Lower leg skin (tissue), 4 donors: ENCODE data around the gene MT1H. TPM values are rescaled to one million over a fixed set of nuclear protein-coding genes. Genes with fewer than 3 reads are reported as not detected.

ENCODE experiments used
- DNase-seq, 2 donors: peaks; one replicate each; pipeline ENCODE4 v3.0.0-alpha.2; 2019; ENCODE audit warnings: low spot score in 2 of 2
- H3K4me3 ChIP-seq: fragments of 200-600 bp; sonication (generic); 2 replicates; pipeline ENCODE4 v1.5.1; 2017; ENCODE audit warnings: mild to moderate bottlenecking, low read depth; ENCODE audit not compliant: poor library complexity, severe bottlenecking
- CTCF ChIP-seq, 3 donors: fragments of 450-650 bp; IDR thresholded peaks; one replicate each; pipeline ENCODE4 v1.5.1; 2016; ENCODE audit warnings: antibody characterized with exemption in 3 of 3, mild to moderate bottlenecking in 3 of 3, moderate library complexity in 2 of 3
- POLR2A ChIP-seq, 2 donors: fragments of 450-650 bp; IDR thresholded peaks; one replicate each; pipeline ENCODE4 v1.6.1; 2016 to 2017; ENCODE audit warnings: antibody characterized with exemption in 2 of 2, mild to moderate bottlenecking in 1 of 2, moderate library complexity in 1 of 2
- WGBS, 2 donors: methylation state at CpG; one replicate each; pipeline ENCODE4 v1.1.5; 2018; 5-methylcytosine and 5-hydroxymethylcytosine counted together
- intact Hi-C: fragments of 100-400 bp; cut with DNase I; formaldehyde crosslinking; loops from one replicate; pipeline ENCODE4 v1.15.0; 2023; ENCODE audit warnings: low total_unique reads
- total RNA-seq, 4 donors: library from RNA; depleted of rRNA; stranded (reverse); fragments of >200 nt; gene quantifications; one replicate each; pipeline ENCODE4 v1.1.0, GENCODE V29; 2016

Gene MT1H
- total RNA-seq, 4 donors from 2014 or later: 1.2 to 3.9 TPM; not detected in 2

GRCh38 chr16:56684926-56685590 lies 15.4 kb downstream of the MT1H start:
- WGBS, 2 donors: 42 to 49% methylated on average over 4 of the region's 4 CpGs
- DNase-seq: no peak
- no peak for TF ChIP-seq CTCF (IDR thresholded peaks at IDR 0.05)
- no peak for TF ChIP-seq POLR2A (IDR thresholded peaks at IDR 0.05)
- intact Hi-C loops: loop anchor here (10.0 kb wide), 1 partner anchor 80 kb away; the partner anchor contains the start of gene MT2A
- no peak overlapping the region for H3K4me3 ChIP-seq

DNA sequence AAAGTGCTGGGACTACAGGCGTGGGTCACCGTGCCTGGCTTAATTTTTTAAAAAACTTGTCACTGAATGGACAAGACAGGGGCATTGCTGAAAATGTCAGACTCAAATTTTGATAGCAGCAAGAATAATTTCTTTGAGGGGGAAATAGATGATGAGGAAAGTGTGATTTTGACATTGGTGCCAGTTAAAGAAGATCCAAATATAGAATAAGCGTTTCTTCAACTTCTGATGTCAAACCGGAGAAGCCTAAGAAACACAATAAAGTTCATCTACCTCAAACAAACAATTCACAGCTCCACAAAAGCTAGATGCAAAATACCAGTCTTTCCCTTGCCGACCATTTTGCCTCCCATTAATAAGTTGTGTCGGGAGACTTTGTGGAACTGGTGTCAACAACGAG lies 17.1 kb downstream of the MT1H start:
- intact Hi-C loops: loop anchor here (10.0 kb wide), 1 partner anchor 82 kb away; the partner anchor contains the start of gene MT2A
- no peak for TF ChIP-seq POLR2A (IDR thresholded peaks at IDR 0.05)
- TF ChIP-seq CTCF (IDR thresholded peaks at IDR 0.05): no peak
- 96% methylated on average over 7 of the region's 7 CpGs for WGBS, 2 donors
- no peak overlapping the region for H3K4me3 ChIP-seq
- no peak for DNase-seq

GRCh38 chr16:56688762-56689161 lies 19.1 kb downstream of the MT1H start:
- no peak overlapping the region for H3K4me3 ChIP-seq
- WGBS, 2 donors: 62 to 74% methylated on average over 1 of the region's 1 CpG
- no peak for TF ChIP-seq POLR2A (IDR thresholded peaks at IDR 0.05)
- no peak for TF ChIP-seq CTCF (IDR thresholded peaks at IDR 0.05)
- intact Hi-C loops: loop anchor here (10.0 kb wide), 1 partner anchor 84 kb away; the partner anchor contains the start of gene MT2A
- no peak for DNase-seq

DNA sequence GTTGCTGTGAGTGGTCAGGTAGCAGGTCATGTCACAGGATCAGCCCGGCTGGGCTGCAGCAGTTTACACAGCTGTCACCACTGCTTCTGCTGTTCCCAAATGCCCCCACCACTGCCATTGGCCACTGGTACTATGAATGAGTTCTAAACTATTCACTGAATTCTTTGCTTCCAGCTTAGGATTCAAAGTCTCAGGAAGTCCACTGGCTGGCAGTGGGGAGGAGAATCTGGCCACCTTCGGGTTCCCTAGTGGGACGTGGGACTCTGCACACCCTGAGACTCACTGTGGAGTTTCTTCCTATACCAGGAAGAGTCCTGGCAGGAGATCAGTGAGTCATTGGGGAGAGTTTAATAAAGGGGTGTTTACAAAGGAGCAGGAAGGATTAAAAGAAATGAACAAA lies 19.6 kb downstream of the MT1H start:
- DNase-seq: no peak
- intact Hi-C loops: loop anchor here (10.0 kb wide), 1 partner anchor 84 kb away; the partner anchor contains the start of gene MT2A
- H3K4me3 ChIP-seq: no peak overlapping the region
- WGBS, 2 donors: 64 to 65% methylated on average over 3 of the region's 3 CpGs
- no peak for TF ChIP-seq CTCF (IDR thresholded peaks at IDR 0.05)
- no peak for TF ChIP-seq POLR2A (IDR thresholded peaks at IDR 0.05)

DNA sequence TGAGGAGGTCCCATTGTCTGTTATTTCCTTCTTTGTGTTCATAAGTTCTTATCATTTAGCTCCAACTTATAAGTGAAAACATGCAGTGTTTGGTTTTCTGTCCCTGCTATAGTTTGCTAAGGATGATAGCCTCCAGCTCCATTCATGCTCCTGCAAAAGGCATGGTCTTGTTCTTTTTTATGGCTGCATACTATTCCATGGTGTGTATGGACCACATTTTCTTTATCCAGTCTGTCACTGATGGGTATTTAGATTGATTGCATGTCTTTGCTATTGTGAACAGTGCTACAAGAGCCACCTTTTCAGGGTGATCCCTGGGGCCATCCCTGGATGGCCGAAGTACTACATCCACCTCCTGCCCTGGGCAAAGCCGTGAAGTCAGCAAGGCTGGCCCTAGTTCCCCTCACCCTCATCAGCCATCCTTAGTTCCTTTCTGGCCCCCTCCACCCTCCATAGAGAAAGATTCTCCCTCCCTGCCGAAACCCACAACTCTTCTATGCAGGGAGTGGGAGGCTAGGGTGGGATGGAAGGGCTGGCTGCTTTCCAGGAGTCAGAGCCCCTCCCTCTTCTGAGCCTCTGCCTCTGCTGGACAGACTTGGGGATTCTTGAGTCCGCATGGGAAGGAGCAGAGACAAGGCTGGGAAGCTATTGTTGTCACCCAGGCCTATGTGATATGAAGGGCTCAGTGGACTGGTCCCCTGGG lies 21.0 kb downstream of the MT1H start:
- H3K4me3 ChIP-seq: no peak overlapping the region
- no peak for DNase-seq
- no peak for TF ChIP-seq CTCF (IDR thresholded peaks at IDR 0.05)
- TF ChIP-seq POLR2A (IDR thresholded peaks at IDR 0.05): no peak
- WGBS, 2 donors: 70 to 71% methylated on average over 4 of the region's 4 CpGs
- intact Hi-C loops: no loop called here
